K562 (cell line): ENCODE results near the gene SH3PXD2B. TPM values are rescaled to one million over a fixed set of nuclear protein-coding genes. Genes with fewer than 3 reads are reported as not detected.

Experiments used
- ARID1B ChIP-seq: fragments of 450-650 bp; IDR thresholded peaks from 2 replicates; pipeline ENCODE4 v1.6.1; 2016; ENCODE audit warnings: antibody characterized with exemption, mild to moderate bottlenecking, inconsistent platforms
- CBX1 ChIP-seq: sonication (generic); IDR thresholded peaks from 2 replicates; pipeline ENCODE4 v1.6.1; 2016; ENCODE audit warnings: antibody characterized with exemption, low read depth, mild to moderate bottlenecking
- CREB5 ChIP-seq: fragments of 250-450 bp; sonication (Bioruptor Pico); IDR thresholded peaks from 2 replicates; pipeline ENCODE4 v1.5.0; 2020; ENCODE audit warnings: mild to moderate bottlenecking
- CREM ChIP-seq: IDR thresholded peaks from 2 replicates; pipeline ENCODE4 v1.6.1; 2014; ENCODE audit warnings: antibody characterized with exemption, low read depth
- EP300 ChIP-seq: IDR thresholded peaks from 2 replicates; pipeline ENCODE4 v1.6.1; 2012; ENCODE audit warnings: low read length, improper control_type of control experiment
- FOXM1 ChIP-seq, 2 experiments: fragments of 450-650 bp in 1 of 2; sonication (generic) in 1 of 2; formaldehyde crosslinking in 1 of 2; IDR thresholded peaks; 2 replicates each; pipeline versions ENCODE4 v1.6.1 to v1.9.0; 2017 to 2022; ENCODE audit warnings: low read depth in 2 of 2, mild to moderate bottlenecking in 2 of 2, missing genetic modification reagents in 1 of 2, moderate library complexity in 1 of 2
- GATAD2A ChIP-seq: fragments of 450-650 bp; IDR thresholded peaks from 2 replicates; pipeline ENCODE4 v1.6.1; 2017
- JUND ChIP-seq, 2 experiments: IDR thresholded peaks; 2 replicates in 1 of 2; 3 replicates in 1 of 2; pipeline ENCODE4 v1.6.1; 2011; ENCODE audit warnings: borderline replicate concordance in 2 of 2, low read depth in 2 of 2, low read length in 2 of 2, improper control_type of control experiment in 1 of 2, missing biosample characterization in 1 of 2, missing genetic modification characterization in 1 of 2, missing genetic modification reagents in 1 of 2
- KDM4B ChIP-seq, 2 experiments: fragments of 450-650 bp in 1 of 2; sonication (generic) in 1 of 2; IDR thresholded peaks; 2 replicates each; pipeline ENCODE4 v1.6.1; 2016 to 2017; ENCODE audit warnings: borderline replicate concordance in 2 of 2, antibody characterized with exemption in 1 of 2, low read depth in 1 of 2, mild to moderate bottlenecking in 1 of 2
- MEIS2 ChIP-seq: fragments of 450-650 bp; IDR thresholded peaks from 2 replicates; pipeline ENCODE4 v1.6.1; 2014; ENCODE audit warnings: mild to moderate bottlenecking; ENCODE audit not compliant: partially characterized antibody
- SMAD2 ChIP-seq: fragments of 150-350 bp; IDR thresholded peaks from 2 replicates; pipeline ENCODE4 v1.6.1; 2014; ENCODE audit warnings: low read depth, mild to moderate bottlenecking, low read length
- SNRNP70 ChIP-seq: fragments of 200-400 bp; formaldehyde crosslinking; optimal IDR thresholded peaks from 2 replicates; pipeline ENCODE3; 2017; ENCODE audit warnings: low read depth, low read length
- TBP ChIP-seq: optimal IDR thresholded peaks from 2 replicates; pipeline ENCODE3; 2011; ENCODE audit warnings: low read depth, low read length, improper control_type of control experiment
- VEZF1 ChIP-seq: fragments of 200-800 bp; sonication (Bioruptor generic); IDR thresholded peaks from 2 replicates; pipeline ENCODE4 v1.6.1; 2017; ENCODE audit warnings: missing genetic modification characterization, missing compliant biosample characterization
- ZBTB9 ChIP-seq: fragments of 450-650 bp; formaldehyde crosslinking; IDR thresholded peaks from 2 replicates; pipeline ENCODE4 v1.4.0; 2020; ENCODE audit warnings: mild to moderate bottlenecking, moderate library complexity
- ZFPM2 ChIP-seq: fragments of 250-450 bp; sonication (Bioruptor Pico); IDR thresholded peaks from 2 replicates; pipeline ENCODE4 v1.5.1; 2022; ENCODE audit warnings: mild to moderate bottlenecking
- ZNF518B ChIP-seq: fragments of 250-450 bp; sonication (Bioruptor Pico); IDR thresholded peaks from 2 replicates; pipeline ENCODE4 v1.5.0; 2021; ENCODE audit warnings: mild to moderate bottlenecking, moderate library complexity
- ZSCAN29 ChIP-seq: fragments of 450-650 bp; IDR thresholded peaks from 2 replicates; pipeline ENCODE4 v1.6.1; 2017
- polyA plus RNA-seq, 8 experiments: library from polyadenylated mRNA; depleted of rRNA in 4 of 8; stranded (reverse) in 5 of 8; unstranded in 3 of 8; fragments of >200 nt; fragmentation: Nextera tagmentation in 2 of 8; fragmentation: Illumina TruSeq in 1 of 8; extraction: Ambion mirVana in 2 of 8; extraction: Trizol in 1 of 8; gene quantifications; 2 replicates each; pipeline versions ENCODE4 v1.2.1 to v1.2.3, GENCODE V29; 2011 to 2014; ENCODE audit warnings: inconsistent platforms in 1 of 8, missing spikeins in 1 of 8
- total RNA-seq, 7 experiments: library from RNA; depleted of rRNA in 6 of 7; stranded (reverse); fragments of >200 nt in 6 of 7; fragmentation: Illumina TruSeq in 2 of 7; extraction: Trizol in 2 of 7; gene quantifications; 2 replicates each; pipeline versions ENCODE4 v1.2.1 to v1.2.3, GENCODE V29; 2011 to 2021; ENCODE audit warnings: low replicate concordance in 1 of 7

The SH3PXD2B gene
- total and polyA plus RNA-seq, 9 of the 15 experiments (the other 6 are each of a cell fraction or from before 2014, with no cell fraction given), result 0.04 to 0.66 (median 0.19) TPM

GRCh38 chr5:172443441-172444109 lies 10.8 kb downstream of the SH3PXD2B start (continued):
- peak; percentile 86 for TF ChIP-seq ZBTB9
- no peak for TF ChIP-seq TBP
- no peak for TF ChIP-seq SMAD2
- TF ChIP-seq SNRNP70, result no peak
- TF ChIP-seq EP300, result peak; percentile 53
- TF ChIP-seq ARID1B, result peak; percentile 57; the same call in 1 of the 2 replicates
- peak; percentile 47; the same call in 1 of the 2 replicates for TF ChIP-seq CREM
- TF ChIP-seq GATAD2A, result no peak
- TF ChIP-seq KDM4B (IDR thresholded peaks at IDR 0.05; ENCODE audit: borderline replicate concordance in 2 of 2, low read depth in 1 of 2), result no peak
- peak; percentile 18; the same call in 1 of the 2 replicates for TF ChIP-seq VEZF1 (CRISPR knock-in tag)
- TF ChIP-seq FOXM1 (IDR thresholded peaks at IDR 0.05; ENCODE audit: low read depth), result no peak
- no peak for TF ChIP-seq FOXM1 (CRISPR knock-in tag; IDR thresholded peaks at IDR 0.05; ENCODE audit: low read depth)
- TF ChIP-seq CBX1, result no peak
- TF ChIP-seq MEIS2, result no peak
- no peak for TF ChIP-seq ZNF518B
- no peak for TF ChIP-seq ZSCAN29
- TF ChIP-seq JUND (IDR thresholded peaks at IDR 0.05; ENCODE audit: borderline replicate concordance, low read depth, low read length), result peak; percentile 71
- peak; percentile 69; the same call in 2 of the 3 replicates for TF ChIP-seq JUND (tag; IDR thresholded peaks at IDR 0.05; ENCODE audit: borderline replicate concordance, low read depth, low read length)
- no peak for TF ChIP-seq CREB5 (CRISPR knock-in tag)
- TF ChIP-seq ZFPM2 (CRISPR knock-in tag), result no peak
